Suppressor macrophage treated with lipopolysaccharide for 1 hour (primary cell): ENCODE measurements around the gene CATSPERZ.

Source experiments
- DNase-seq, 3 donors: peaks; one replicate each; pipeline ENCODE4 v3.0.0-alpha.2; 2020 to 2022

CATSPERZ gene

GRCh38 chr11:64342869-64343745, 42.9 kb downstream of the CATSPERZ start:
- no peak for DNase-seq

GRCh38 chr11:64343767-64344559, 43.8 kb downstream of the CATSPERZ start:
- DNase-seq: peak; percentile 38 to 48 (median 38)

- DNase-seq: no peak
These were observed 44.6 kb downstream of the CATSPERZ start for GRCh38 chr11:64344787-64345186.

- no peak for DNase-seq
These were observed 47.2 kb downstream of the CATSPERZ start for GRCh38 chr11:64347193-64347867.

GRCh38 chr11:64348383-64349024, 48.3 kb downstream of the CATSPERZ start:
- no peak for DNase-seq

- no peak for DNase-seq
These were observed 48.8 kb downstream of the CATSPERZ start for GRCh38 chr11:64349025-64349387.

GRCh38 chr11:64349404-64349803, 49.2 kb downstream of the CATSPERZ start:
- DNase-seq: no peak

GRCh38 chr11:64351136-64351631, 51.0 kb downstream of the CATSPERZ start:
- DNase-seq: no peak

GRCh38 chr11:64352099-64352994, 52.2 kb downstream of the CATSPERZ start:
- no peak for DNase-seq

- no peak for DNase-seq
These were observed 53.0 kb downstream of the CATSPERZ start for GRCh38 chr11:64352995-64353714.

GRCh38 chr11:64353715-64354506, 53.8 kb downstream of the CATSPERZ start:
- no peak for DNase-seq
